ENCODE data around the gene GNL2. TPM values are rescaled to one million over a fixed set of nuclear protein-coding genes. Genes with fewer than 3 reads are reported as not detected.
A peak's percentile ranks its signal among the peaks of the same experiment; 100 is the strongest.

GNL2 gene
- total and polyA plus RNA-seq, 10 of the 15 experiments (the other 5 are each of a cell fraction or from before 2014, with no cell fraction given), result 64.2 to 167 (median 88.2) TPM

- TF ChIP-seq KAT2A (conservative IDR thresholded peaks at IDR 0.05; ENCODE audit: control insufficient read depth, low read depth, low read length) (no peak), IKZF2 (IDR thresholded peaks at IDR 0.05) (no peak), CUX1 (IDR thresholded peaks at IDR 0.05; ENCODE audit: insufficient replicate concordance, low read depth, low read length) (no peak), ZBTB11 (CRISPR knock-in tag; IDR thresholded peaks at IDR 0.05) (no peak), NR2F1 (conservative IDR thresholded peaks at IDR 0.05) (no peak), FOS (IDR thresholded peaks at IDR 0.05; ENCODE audit: borderline replicate concordance, extremely low read depth, insufficient read length) (no peak), RELA (IDR thresholded peaks at IDR 0.05; ENCODE audit: borderline replicate concordance, partially characterized antibody) (no peak), PRDM15 (CRISPR knock-in tag; IDR thresholded peaks at IDR 0.05) (no peak), LARP7 (IDR thresholded peaks at IDR 0.05) (no peak), CTCF (IDR thresholded peaks at IDR 0.05 in 2 of 3, conservative IDR thresholded peaks at IDR 0.05 in 1 of 3; ENCODE audit: control insufficient read depth in 2 of 3, extremely low read depth in 1 of 3, insufficient read depth in 1 of 3, low read depth in 3 of 3, low read length in 3 of 3) (peak; percentile 63 to 75 (median 70)), SPI1 (IDR thresholded peaks at IDR 0.05; ENCODE audit: borderline replicate concordance, insufficient read depth, low read depth, low read length) (no peak)
These were observed 7.3 kb upstream of the GNL2 start (continued) for GRCh38 chr1:37602750-37603694.
